PFSK-1 (cell line): ENCODE measurements around the gene RANBP1.

Experiments used
- FOXP2 ChIP-seq: optimal IDR thresholded peaks from 2 replicates; pipeline ENCODE3; 2011; ENCODE audit warnings: borderline replicate concordance, control low read depth, inconsistent platforms; ENCODE audit not compliant: insufficient read depth; ENCODE audit errors: extremely low read length, extremely low read depth
- POLR2AphosphoS5 ChIP-seq: IDR thresholded peaks from 2 replicates; pipeline ENCODE4 v1.6.1; 2012; ENCODE audit warnings: low read depth, mild to moderate bottlenecking, control low read depth, low read length, moderate library complexity
- SIN3A ChIP-seq: IDR thresholded peaks from 2 replicates; pipeline ENCODE4 v1.6.1; 2012; ENCODE audit warnings: mild to moderate bottlenecking, low read length, moderate library complexity, borderline replicate concordance; ENCODE audit not compliant: insufficient read depth
- TAF1 ChIP-seq: IDR thresholded peaks from 2 replicates; pipeline ENCODE4 v1.6.1; 2012; ENCODE audit warnings: low read length, control low read depth, borderline replicate concordance; ENCODE audit not compliant: insufficient read depth
- TF ChIP-seq, protein P1 (sequence below), 2 experiments: IDR thresholded peaks; 2 replicates each; pipeline versions ENCODE4 v1.6.1 to v1.8.0; 2011 to 2012; ENCODE audit warnings: low read depth in 2 of 2, low read length in 2 of 2, control low read depth in 1 of 2, inconsistent platforms in 1 of 2, mild to moderate bottlenecking in 1 of 2, moderate library complexity in 1 of 2; ENCODE audit not compliant: insufficient read depth in 1 of 2

DNA sequence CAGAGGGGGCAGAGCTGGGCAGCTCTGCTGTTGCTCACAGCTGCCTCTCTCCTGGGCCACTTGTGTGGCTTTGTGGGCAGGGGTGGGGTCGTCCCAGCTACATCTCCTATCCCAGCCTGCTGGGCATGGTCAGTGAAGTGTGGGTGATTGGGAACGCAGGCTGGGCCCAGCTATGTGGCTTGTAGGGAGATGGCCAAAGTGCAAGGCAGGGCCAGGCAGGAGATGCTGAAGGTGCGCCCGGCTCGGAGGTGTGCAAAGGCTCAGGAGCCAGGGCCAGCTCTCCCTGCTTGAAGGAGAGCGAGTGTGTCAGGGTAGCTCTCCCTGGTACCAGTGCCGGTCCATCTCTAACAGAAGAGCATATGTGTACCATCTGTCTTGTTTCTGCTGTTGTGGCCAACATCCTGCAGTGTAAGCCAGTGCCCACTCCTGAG is 8.4 kb upstream of the RANBP1 start:
- no peak for TF ChIP-seq POLR2AphosphoS5
- TF ChIP-seq, protein P1, sequence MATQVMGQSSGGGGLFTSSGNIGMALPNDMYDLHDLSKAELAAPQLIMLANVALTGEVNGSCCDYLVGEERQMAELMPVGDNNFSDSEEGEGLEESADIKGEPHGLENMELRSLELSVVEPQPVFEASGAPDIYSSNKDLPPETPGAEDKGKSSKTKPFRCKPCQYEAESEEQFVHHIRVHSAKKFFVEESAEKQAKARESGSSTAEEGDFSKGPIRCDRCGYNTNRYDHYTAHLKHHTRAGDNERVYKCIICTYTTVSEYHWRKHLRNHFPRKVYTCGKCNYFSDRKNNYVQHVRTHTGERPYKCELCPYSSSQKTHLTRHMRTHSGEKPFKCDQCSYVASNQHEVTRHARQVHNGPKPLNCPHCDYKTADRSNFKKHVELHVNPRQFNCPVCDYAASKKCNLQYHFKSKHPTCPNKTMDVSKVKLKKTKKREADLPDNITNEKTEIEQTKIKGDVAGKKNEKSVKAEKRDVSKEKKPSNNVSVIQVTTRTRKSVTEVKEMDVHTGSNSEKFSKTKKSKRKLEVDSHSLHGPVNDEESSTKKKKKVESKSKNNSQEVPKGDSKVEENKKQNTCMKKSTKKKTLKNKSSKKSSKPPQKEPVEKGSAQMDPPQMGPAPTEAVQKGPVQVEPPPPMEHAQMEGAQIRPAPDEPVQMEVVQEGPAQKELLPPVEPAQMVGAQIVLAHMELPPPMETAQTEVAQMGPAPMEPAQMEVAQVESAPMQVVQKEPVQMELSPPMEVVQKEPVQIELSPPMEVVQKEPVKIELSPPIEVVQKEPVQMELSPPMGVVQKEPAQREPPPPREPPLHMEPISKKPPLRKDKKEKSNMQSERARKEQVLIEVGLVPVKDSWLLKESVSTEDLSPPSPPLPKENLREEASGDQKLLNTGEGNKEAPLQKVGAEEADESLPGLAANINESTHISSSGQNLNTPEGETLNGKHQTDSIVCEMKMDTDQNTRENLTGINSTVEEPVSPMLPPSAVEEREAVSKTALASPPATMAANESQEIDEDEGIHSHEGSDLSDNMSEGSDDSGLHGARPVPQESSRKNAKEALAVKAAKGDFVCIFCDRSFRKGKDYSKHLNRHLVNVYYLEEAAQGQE (IDR thresholded peaks at IDR 0.05; ENCODE audit: insufficient read depth in 1 of 2, low read depth in 2 of 2, low read length in 2 of 2): no peak
- TF ChIP-seq SIN3A: no peak
- no peak for TF ChIP-seq FOXP2
- no peak for TF ChIP-seq TAF1
